Measurements from ENCODE around the gene PRR18. TPM values are rescaled to one million over a fixed set of nuclear protein-coding genes. Genes with fewer than 3 reads are reported as not detected.

The PRR18 gene
- polyA plus RNA-seq, 3 donors from 2014 or later, result not detected

Other genes with a start within 250 kb of the PRR18 start
- under 1 TPM in 1 of 3 donors, not detected in 2; 0.26 TPM for gene TBXT, start 140.5 kb downstream of the PRR18 start, polyA plus RNA-seq
- 100 to 1,000 TPM in 1 of 3 donors, 10 to 100 TPM in 2; 92.7 to 144 (median 94.2) TPM for gene SFT2D1, start 34.2 kb upstream of the PRR18 start, polyA plus RNA-seq
- gene MPC1, start 74.5 kb upstream of the PRR18 start, polyA plus RNA-seq, result 100 to 1,000 TPM in 1 of 3 donors, 10 to 100 TPM in 2; 68.7 to 107 (median 85.6) TPM

Data from immature natural killer cell (primary cell).